ENCODE results near the gene KRT39. TPM values are rescaled to one million over a fixed set of nuclear protein-coding genes. Genes with fewer than 3 reads are reported as not detected.

The KRT39 gene
- total RNA-seq (2022; extraction: Qiagen RNA extraction) = not detected in 5 replicates

DNA sequence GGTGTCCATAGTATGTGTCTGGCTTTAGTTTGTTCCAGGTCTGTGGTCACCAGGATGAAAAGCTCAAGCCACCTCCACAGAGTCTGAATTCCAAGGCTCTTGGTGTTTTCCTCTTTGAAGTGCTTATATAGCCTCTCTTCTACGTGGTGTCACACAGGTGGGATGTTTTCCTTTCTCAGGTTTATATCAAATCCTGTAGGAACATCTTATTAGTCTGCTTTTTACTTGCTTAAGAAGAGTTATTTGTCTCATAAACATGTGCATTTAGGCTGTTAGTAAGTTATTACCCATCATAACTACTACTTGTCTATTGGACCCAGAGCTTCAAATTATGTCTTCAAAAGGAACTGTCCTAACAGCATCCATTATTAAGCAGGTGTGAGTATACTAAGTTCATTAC, at the start of gene KRT39:
TSS of gene KRT39 (minus strand) at position 101 of the 400 bp plus-strand sequence. CDS start at position 9, 92 bp downstream.

DNA sequence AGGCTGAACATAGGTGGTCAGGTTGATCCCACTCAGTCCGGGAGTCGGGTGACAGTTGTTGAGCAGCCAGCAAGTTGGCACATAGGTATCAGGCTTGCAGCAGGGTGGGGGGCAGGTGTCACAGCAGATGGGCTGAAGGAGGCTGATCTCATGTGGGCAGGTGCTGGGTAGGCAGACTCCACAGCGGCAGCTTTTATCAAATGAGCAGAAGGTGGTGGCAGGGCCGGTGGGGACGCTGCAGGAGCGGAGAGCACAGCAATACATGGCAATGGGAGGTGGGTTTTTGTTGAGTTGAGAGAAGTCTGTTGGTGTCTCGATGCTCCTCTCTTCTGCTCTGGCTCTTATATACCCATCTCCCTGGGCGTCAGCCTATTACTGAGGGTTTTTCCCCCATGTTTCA, 42.1 kb upstream of the KRT39 start, which contains the start of gene KRTAP3-1:
TSS of gene KRTAP3-1 (minus strand) at position 318 of the 400 bp plus-strand sequence. CDS start at position 264, 54 bp downstream.

DNA sequence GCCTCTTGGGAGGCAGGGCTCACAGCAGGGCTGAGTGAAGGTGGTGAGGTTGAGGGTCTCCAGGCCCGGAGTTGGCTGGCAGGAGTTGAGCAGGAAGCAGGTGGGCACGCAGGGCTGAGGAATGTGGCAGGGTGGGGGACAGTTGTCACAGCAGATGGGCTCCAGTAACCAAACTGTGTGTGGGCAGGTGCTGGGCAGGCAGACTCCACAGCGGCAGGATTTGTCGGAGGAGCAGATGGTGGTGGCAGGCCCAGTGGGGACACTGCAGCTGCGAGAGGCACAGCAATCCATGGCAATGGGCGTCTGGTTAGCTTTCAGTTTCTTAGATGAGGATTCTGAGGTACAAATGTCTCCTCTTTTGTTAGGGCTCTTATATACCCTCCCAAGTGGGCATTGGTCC, 32.8 kb upstream of the KRT39 start, which contains the start of gene KRTAP3-2:
TSS of gene KRTAP3-2 (minus strand) at position 344 of the 400 bp plus-strand sequence. CDS start at position 291, 53 bp downstream.

DNA sequence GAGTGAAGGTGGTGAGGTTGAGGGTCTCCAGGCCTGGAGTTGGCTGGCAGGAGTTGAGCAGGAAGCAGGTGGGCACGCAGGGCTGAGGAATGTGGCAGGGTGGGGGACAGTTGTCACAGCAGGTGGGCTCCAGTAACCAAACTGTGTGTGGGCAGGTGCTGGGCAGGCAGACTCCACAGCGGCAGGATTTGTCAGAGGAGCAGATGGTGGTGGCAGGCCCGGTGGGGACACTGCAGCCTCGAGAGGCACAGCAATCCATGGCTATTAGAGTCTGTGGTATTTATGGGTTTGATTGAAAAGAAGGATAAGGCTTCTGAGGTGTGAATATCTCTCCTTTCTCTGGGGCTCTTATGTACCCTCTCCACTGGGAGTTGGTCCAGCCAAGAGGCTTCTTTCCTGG, 27.1 kb upstream of the KRT39 start, which contains the start of gene KRTAP3-3:
TSS of gene KRTAP3-3 (minus strand) at position 326 of the 400 bp plus-strand sequence. CDS start at position 259, 67 bp downstream.

DNA sequence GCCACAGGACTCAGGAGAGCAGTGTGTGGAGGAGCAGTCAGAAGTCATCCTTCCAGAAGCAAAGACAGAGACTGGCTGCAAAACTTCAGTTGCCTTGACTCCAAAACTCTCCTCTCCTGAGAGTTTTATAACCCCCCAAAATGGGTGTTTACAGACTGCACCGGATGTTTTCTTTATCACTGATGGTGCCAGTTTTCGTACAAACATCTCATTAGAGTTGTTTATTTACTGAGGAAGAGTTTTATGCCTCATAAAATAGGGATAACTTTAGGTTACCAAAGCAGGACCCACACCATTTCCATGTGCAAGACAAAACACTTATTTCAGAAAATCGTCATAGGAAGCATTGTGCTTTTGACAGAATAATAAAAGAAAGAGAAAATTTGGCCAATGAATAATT, 17.5 kb upstream of the KRT39 start, which contains the start of gene KRT40:
TSS of gene KRT40 (minus strand) at position 101 of the 400 bp plus-strand sequence. CDS start at position 48, 53 bp downstream.

DNA sequence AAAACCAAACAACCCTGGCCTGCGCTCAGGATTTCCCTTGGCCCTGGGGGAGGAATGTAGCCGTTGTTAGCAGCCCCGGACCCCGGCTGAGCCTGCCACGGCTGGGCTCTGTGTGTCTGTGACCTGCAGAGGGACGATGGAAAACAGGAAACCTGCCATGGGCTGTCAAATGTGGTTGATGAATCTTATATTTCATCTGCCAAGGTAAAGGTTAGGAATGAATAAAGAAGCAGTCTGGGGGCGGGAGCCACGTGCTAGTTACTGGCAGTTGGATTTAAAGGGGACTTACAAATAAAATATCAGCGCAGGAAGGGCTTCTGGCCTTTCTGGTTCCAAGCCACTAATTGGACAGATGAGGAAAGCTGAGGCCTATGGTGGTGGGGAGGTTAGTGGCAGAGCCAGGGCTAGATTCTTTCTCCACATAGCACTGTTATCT, 29.3 kb downstream of the KRT39 start, which contains the start of gene KRT23:
TSS of gene KRT23 (minus strand) at position 263 of the 436 bp plus-strand sequence. CDS start 1,043 bp downstream, outside the sequence.

Other genes with a start within 250 kb of the KRT39 start
- gene KRT25, start 211.6 kb downstream of the KRT39 start, total RNA-seq (2022; extraction: Qiagen RNA extraction) = not detected in 5 replicates
- not detected in 5 replicates for gene KRT26, start 194.7 kb downstream of the KRT39 start, total RNA-seq (2022; extraction: Qiagen RNA extraction)
- gene KRT27, start 184.4 kb downstream of the KRT39 start, total RNA-seq (2022; extraction: Qiagen RNA extraction) = 0.06 TPM in 1 of 5 replicates, not detected in the others
- not detected in 5 replicates for gene KRT28, start 167.0 kb downstream of the KRT39 start, total RNA-seq (2022; extraction: Qiagen RNA extraction)
- 61.8 to 120 TPM (median 113 TPM) in 5 replicates for gene KRT10, start 144.3 kb downstream of the KRT39 start, total RNA-seq (2022; extraction: Qiagen RNA extraction)
- not detected in 5 replicates for gene KRT12, start 99.7 kb downstream of the KRT39 start, total RNA-seq (2022; extraction: Qiagen RNA extraction)
- 0.14 to 0.41 TPM (median 0.17 TPM) in 5 replicates for gene KRT20, start 81.7 kb downstream of the KRT39 start, total RNA-seq (2022; extraction: Qiagen RNA extraction)
- 0.08 to 0.29 TPM (median 0.11 TPM) in 4 of 5 replicates, not detected in the other for gene KRT23, start 29.3 kb downstream of the KRT39 start, total RNA-seq (2022; extraction: Qiagen RNA extraction)
- gene KRT40, start 17.4 kb upstream of the KRT39 start, total RNA-seq (2022; extraction: Qiagen RNA extraction) = not detected in 5 replicates
- not detected in 5 replicates for gene KRTAP3-3, start 27.2 kb upstream of the KRT39 start, total RNA-seq (2022; extraction: Qiagen RNA extraction)
- gene KRTAP3-2, start 33.0 kb upstream of the KRT39 start, total RNA-seq (2022; extraction: Qiagen RNA extraction) = 0.26 to 0.44 TPM (median 0.29 TPM) in 5 replicates
- 0.24 TPM in 1 of 5 replicates, not detected in the others for gene KRTAP3-1, start 42.2 kb upstream of the KRT39 start, total RNA-seq (2022; extraction: Qiagen RNA extraction)
- gene KRTAP1-5, start 60.3 kb upstream of the KRT39 start, total RNA-seq (2022; extraction: Qiagen RNA extraction) = not detected in 5 replicates
- not detected in 5 replicates for gene KRTAP1-4, start 63.2 kb upstream of the KRT39 start, total RNA-seq (2022; extraction: Qiagen RNA extraction)
- gene KRTAP1-3, start 67.9 kb upstream of the KRT39 start, total RNA-seq (2022; extraction: Qiagen RNA extraction) = not detected in 5 replicates
- gene KRTAP1-1, start 74.5 kb upstream of the KRT39 start, total RNA-seq (2022; extraction: Qiagen RNA extraction) = not detected in 5 replicates
- gene KRTAP2-1, start 80.4 kb upstream of the KRT39 start, total RNA-seq (2022; extraction: Qiagen RNA extraction) = not detected in 5 replicates
- not detected in 5 replicates for gene KRTAP2-2, start 88.3 kb upstream of the KRT39 start, total RNA-seq (2022; extraction: Qiagen RNA extraction)
- 0.20 to 0.22 TPM in 2 of 5 replicates, not detected in the others for gene KRTAP2-3, start 93.2 kb upstream of the KRT39 start, total RNA-seq (2022; extraction: Qiagen RNA extraction)
- not detected in 5 replicates for gene KRTAP2-4, start 98.9 kb upstream of the KRT39 start, total RNA-seq (2022; extraction: Qiagen RNA extraction)
- not detected in 5 replicates for gene KRTAP4-7, start 117.2 kb upstream of the KRT39 start, total RNA-seq (2022; extraction: Qiagen RNA extraction)
- not detected in 5 replicates for gene KRTAP4-8, start 131.2 kb upstream of the KRT39 start, total RNA-seq (2022; extraction: Qiagen RNA extraction)
- gene KRTAP4-16, start 135.3 kb upstream of the KRT39 start, total RNA-seq (2022; extraction: Qiagen RNA extraction) = not detected in 5 replicates
- not detected in 5 replicates for gene KRTAP4-9, start 138.4 kb upstream of the KRT39 start, total RNA-seq (2022; extraction: Qiagen RNA extraction)
- gene KRTAP4-11, start 151.4 kb upstream of the KRT39 start, total RNA-seq (2022; extraction: Qiagen RNA extraction) = not detected in 5 replicates
- not detected in 5 replicates for gene KRTAP4-12, start 157.2 kb upstream of the KRT39 start, total RNA-seq (2022; extraction: Qiagen RNA extraction)
- not detected in 5 replicates for gene KRTAP4-6, start 173.6 kb upstream of the KRT39 start, total RNA-seq (2022; extraction: Qiagen RNA extraction)
- gene KRTAP4-5, start 182.9 kb upstream of the KRT39 start, total RNA-seq (2022; extraction: Qiagen RNA extraction) = not detected in 5 replicates
- gene KRTAP4-4, start 193.8 kb upstream of the KRT39 start, total RNA-seq (2022; extraction: Qiagen RNA extraction) = not detected in 5 replicates
- not detected in 5 replicates for gene KRTAP4-3, start 201.3 kb upstream of the KRT39 start, total RNA-seq (2022; extraction: Qiagen RNA extraction)
- not detected in 5 replicates for gene KRTAP4-2, start 211.3 kb upstream of the KRT39 start, total RNA-seq (2022; extraction: Qiagen RNA extraction)
- gene KRTAP4-1, start 218.0 kb upstream of the KRT39 start, total RNA-seq (2022; extraction: Qiagen RNA extraction) = 0.10 to 0.29 TPM (median 0.16 TPM) in 3 of 5 replicates, not detected in the others
- gene KRTAP9-1, start 222.9 kb upstream of the KRT39 start, total RNA-seq (2022; extraction: Qiagen RNA extraction) = not detected in 5 replicates